Karpas-422 (cell line): ENCODE measurements around the gene MZT2A. TPM values are rescaled to one million over a fixed set of nuclear protein-coding genes. Genes with fewer than 3 reads are reported as not detected.
"Not testable (repeated sequence)": the region's sequence is repeated elsewhere in the genome, so short reads cannot be mapped to it uniquely, and the experiment has no call there.

Experiments used
- DNase-seq: peaks from one replicate; pipeline ENCODE4 v3.0.0-alpha.2; 2015
- H2AFZ ChIP-seq: fragments of 200-600 bp; sonication (generic); 2 replicates; pipeline ENCODE4 v1.6.1; 2014; ENCODE audit warnings: antibody characterized with exemption, low read length, mixed read lengths
- H3K27ac ChIP-seq: fragments of 200-600 bp; sonication (generic); 2 replicates; pipeline ENCODE4 v1.5.1; 2014; ENCODE audit warnings: mild to moderate bottlenecking, low read length, moderate library complexity
- H3K27me3 ChIP-seq: fragments of 200-600 bp; sonication (generic); 2 replicates; pipeline ENCODE4 v1.6.1; 2014; ENCODE audit warnings: low read length, mixed read lengths
- H3K36me3 ChIP-seq: fragments of 200-600 bp; sonication (generic); 2 replicates; pipeline ENCODE4 v1.6.1; 2014; ENCODE audit warnings: low read length, mixed read lengths; ENCODE audit not compliant: insufficient read depth
- H3K4me1 ChIP-seq: fragments of 200-600 bp; sonication (generic); 2 replicates; pipeline ENCODE4 v1.6.1; 2014; ENCODE audit warnings: mild to moderate bottlenecking, low read length, mixed read lengths
- H3K4me2 ChIP-seq: fragments of 200-600 bp; sonication (generic); 2 replicates; pipeline ENCODE4 v1.6.1; 2014; ENCODE audit warnings: low read length, low read depth, mild to moderate bottlenecking; ENCODE audit not compliant: poor library complexity, severe bottlenecking
- H3K4me3 ChIP-seq: fragments of 200-600 bp; sonication (generic); 2 replicates; pipeline ENCODE4 v1.5.1; 2014; ENCODE audit warnings: mild to moderate bottlenecking, antibody characterized with exemption, low read length, mixed read lengths
- H3K79me2 ChIP-seq: fragments of 200-600 bp; sonication (generic); 2 replicates; pipeline ENCODE4 v1.6.1; 2014; ENCODE audit warnings: mild to moderate bottlenecking, low read length, mixed read lengths
- H3K9ac ChIP-seq: fragments of 200-600 bp; sonication (generic); 2 replicates; pipeline ENCODE4 v1.6.0; 2014; ENCODE audit warnings: low read length
- H3K9me2 ChIP-seq: fragments of 200-600 bp; sonication (generic), shearing (Covaris generic); replicated peaks from 2 replicates; pipeline ENCODE4 v1.6.0; 2014; ENCODE audit warnings: mild to moderate bottlenecking, low read length, moderate library complexity; ENCODE audit not compliant: insufficient read depth
- H3K9me3 ChIP-seq: fragments of 300-700, 200-600 bp; sonication (generic); 2 replicates; pipeline ENCODE4 v1.6.1; 2014; ENCODE audit warnings: low read length, mixed read lengths
- H4K20me1 ChIP-seq: fragments of 200-600 bp; sonication (generic); 2 replicates; pipeline ENCODE4 v1.6.1; 2014; ENCODE audit warnings: mild to moderate bottlenecking, antibody characterized with exemption, low read length, low read depth; ENCODE audit not compliant: insufficient read depth
- total RNA-seq: library from RNA; depleted of rRNA; stranded (reverse); fragments of >200 nt; shearing (Covaris generic); gene quantifications from 2 replicates; pipeline ENCODE4 v1.2.3, GENCODE V29; 2014; ENCODE audit warnings: low replicate concordance

MZT2A gene
- total RNA-seq, 1 experiment from 2014 or later: 119 TPM

- H3K9me2 ChIP-seq, H4K20me1 ChIP-seq, H3K27ac ChIP-seq, H3K9me3 ChIP-seq, H3K4me2 ChIP-seq, H3K9ac ChIP-seq, H3K79me2 ChIP-seq, H3K4me1 ChIP-seq, H2AFZ ChIP-seq, H3K36me3 ChIP-seq, H3K27me3 ChIP-seq, DNase-seq, H3K4me3 ChIP-seq: not testable (repeated sequence)
Observed at GRCh38 chr2:131532723-131533608, 40.8 kb upstream of the MZT2A start.

GRCh38 chr2:131531547-131532185 lies 39.5 kb upstream of the MZT2A start:
- DNase-seq, H3K4me1 ChIP-seq, H4K20me1 ChIP-seq, H3K9me2 ChIP-seq, H3K4me2 ChIP-seq, H3K27me3 ChIP-seq, H3K9ac ChIP-seq, H3K36me3 ChIP-seq, H3K79me2 ChIP-seq, H2AFZ ChIP-seq, H3K27ac ChIP-seq, H3K9me3 ChIP-seq, H3K4me3 ChIP-seq: not testable (repeated sequence)

- not testable (repeated sequence) for H3K9me2 ChIP-seq, H3K79me2 ChIP-seq, H3K27me3 ChIP-seq, H3K27ac ChIP-seq, H2AFZ ChIP-seq, H3K4me2 ChIP-seq, H3K9me3 ChIP-seq, H4K20me1 ChIP-seq, DNase-seq, H3K36me3 ChIP-seq, H3K4me1 ChIP-seq, H3K9ac ChIP-seq, H3K4me3 ChIP-seq
Observed at GRCh38 chr2:131530626-131531344, 38.6 kb upstream of the MZT2A start.

- not testable (repeated sequence) for H3K4me1 ChIP-seq, H4K20me1 ChIP-seq, H3K9me3 ChIP-seq, H3K4me2 ChIP-seq, H3K36me3 ChIP-seq, H3K79me2 ChIP-seq, H3K27ac ChIP-seq, DNase-seq, H3K9ac ChIP-seq, H3K9me2 ChIP-seq, H2AFZ ChIP-seq, H3K4me3 ChIP-seq, H3K27me3 ChIP-seq
Observed at GRCh38 chr2:131529864-131530445, 37.8 kb upstream of the MZT2A start.

GRCh38 chr2:131528981-131529863 lies 37.0 kb upstream of the MZT2A start:
- H3K79me2 ChIP-seq, H4K20me1 ChIP-seq, H3K9me3 ChIP-seq, DNase-seq, H3K9ac ChIP-seq, H3K4me1 ChIP-seq, H3K4me3 ChIP-seq, H3K27me3 ChIP-seq, H3K27ac ChIP-seq, H3K4me2 ChIP-seq, H2AFZ ChIP-seq, H3K9me2 ChIP-seq, H3K36me3 ChIP-seq: not testable (repeated sequence)

- not testable (repeated sequence) for H3K27ac ChIP-seq, H3K27me3 ChIP-seq, H4K20me1 ChIP-seq, H3K9me3 ChIP-seq, H3K9me2 ChIP-seq, H3K79me2 ChIP-seq, H3K4me1 ChIP-seq, H3K36me3 ChIP-seq
- DNase-seq: peak; percentile 89
- Histone ChIP-seq H3K9ac (peak within 1 kb of the TSS; percentile 70), H3K4me3 (peak within 1 kb of the TSS; percentile 65), H3K4me2 (peak within 1 kb of the TSS; percentile 75), H2AFZ (peak within 1 kb of the TSS; percentile 91)
Observed at GRCh38 chr2:131527131-131528001, 35.2 kb upstream of the MZT2A start, which contains the start of gene CCDC74A. Gene CCDC74A (plus strand): TSS chr2:131527888. CDS start chr2:131527971, 83 bp downstream.

- H4K20me1 ChIP-seq, H3K9me3 ChIP-seq, H3K4me3 ChIP-seq, DNase-seq, H3K36me3 ChIP-seq, H3K79me2 ChIP-seq, H3K9me2 ChIP-seq, H3K4me2 ChIP-seq, H2AFZ ChIP-seq, H3K9ac ChIP-seq, H3K27ac ChIP-seq, H3K27me3 ChIP-seq, H3K4me1 ChIP-seq: not testable (repeated sequence)
Observed at GRCh38 chr2:131525256-131525655, 33.1 kb upstream of the MZT2A start.
